Fibroblast of mammary gland (primary cell): ENCODE data around the gene ISG20L2.
A peak's percentile ranks its signal among the peaks of the same experiment; 100 is the strongest.
"Not testable (repeated sequence)": the region's sequence is repeated elsewhere in the genome, so short reads cannot be mapped to it uniquely, and the experiment has no call there.

Experiments used
- DNase-seq: peaks from one replicate; pipeline ENCODE4 v3.0.0-alpha.2; 2010; ENCODE audit warnings: low read depth
- H3K4me3 ChIP-seq: 2 replicates; pipeline ENCODE4 v1.5.1; 2011; ENCODE audit warnings: low read depth, mild to moderate bottlenecking, low read length, moderate library complexity; ENCODE audit not compliant: control insufficient read depth
- CTCF ChIP-seq: conservative IDR thresholded peaks from 2 replicates; pipeline ENCODE4 v1.5.1; 2011; ENCODE audit warnings: low read depth, low read length, inconsistent platforms; ENCODE audit not compliant: control insufficient read depth, insufficient read depth

The ISG20L2 gene

GRCh38 chr1:156760796-156761104 is 32.2 kb upstream of the ISG20L2 start:
- no peak for TF ChIP-seq CTCF
- H3K4me3 ChIP-seq: no peak overlapping the region
- DNase-seq: no peak

GRCh38 chr1:156760092-156760795 is 31.7 kb upstream of the ISG20L2 start:
- no peak for TF ChIP-seq CTCF
- no peak overlapping the region for H3K4me3 ChIP-seq
- DNase-seq: no peak

- not testable (repeated sequence) for H3K4me3 ChIP-seq, DNase-seq
Measured at GRCh38 chr1:156757572-156758253, 29.1 kb upstream of the ISG20L2 start.

GRCh38 chr1:156756355-156756754 is 27.8 kb upstream of the ISG20L2 start:
- DNase-seq: no peak
- no peak overlapping the region for H3K4me3 ChIP-seq
- no peak for TF ChIP-seq CTCF

GRCh38 chr1:156755527-156755950 is 27.0 kb upstream of the ISG20L2 start:
- H3K4me3 ChIP-seq: no peak overlapping the region
- no peak for DNase-seq
- no peak for TF ChIP-seq CTCF

- H3K4me3 ChIP-seq: no peak overlapping the region
- no peak for TF ChIP-seq CTCF
- no peak for DNase-seq
Measured at GRCh38 chr1:156754219-156754618, 25.7 kb upstream of the ISG20L2 start.

- TF ChIP-seq CTCF: no peak
- DNase-seq: no peak
- peak overlapping the region; percentile 92 for H3K4me3 ChIP-seq
Measured at GRCh38 chr1:156752843-156753482, 24.4 kb upstream of the ISG20L2 start.
